HG03064 (cell line): ENCODE data around the gene ILDR2.
A peak's percentile ranks its signal among the peaks of the same experiment; 100 is the strongest.
"Not testable (repeated sequence)": the region's sequence is repeated elsewhere in the genome, so short reads cannot be mapped to it uniquely, and the experiment has no call there.

Experiments
- ATAC-seq: cut with Tn5 transposase; IDR thresholded peaks from one replicate; pipeline ENCODE4 v1.9.1; 2021; ENCODE audit warnings: low read depth; ENCODE audit not compliant: unreplicated experiment

ILDR2 gene

GRCh38 chr1:166900987-166901386, 74.4 kb downstream of the ILDR2 start:
- no peak for ATAC-seq

GRCh38 chr1:166899769-166900168, 75.6 kb downstream of the ILDR2 start:
- no peak for ATAC-seq

DNA sequence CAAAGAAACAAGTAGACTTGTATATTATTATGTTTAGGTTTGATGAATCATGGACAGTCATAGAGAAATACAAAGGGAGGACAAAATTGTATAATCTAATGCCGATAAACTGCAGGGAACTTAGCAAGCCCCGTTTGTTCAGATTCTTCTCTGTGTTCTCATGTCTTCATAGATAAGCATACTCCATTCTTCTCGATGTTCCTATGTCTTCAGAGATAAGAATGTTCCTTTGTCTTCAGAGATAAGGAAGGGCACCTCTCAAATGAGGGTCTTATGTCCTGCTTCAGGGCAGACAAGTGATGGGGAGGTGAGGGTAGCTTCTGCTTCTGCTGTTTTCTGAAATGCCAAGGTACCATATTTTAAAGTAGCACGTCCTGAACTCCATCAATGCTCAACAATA, 79.6 kb downstream of the ILDR2 start:
- no peak for ATAC-seq

DNA sequence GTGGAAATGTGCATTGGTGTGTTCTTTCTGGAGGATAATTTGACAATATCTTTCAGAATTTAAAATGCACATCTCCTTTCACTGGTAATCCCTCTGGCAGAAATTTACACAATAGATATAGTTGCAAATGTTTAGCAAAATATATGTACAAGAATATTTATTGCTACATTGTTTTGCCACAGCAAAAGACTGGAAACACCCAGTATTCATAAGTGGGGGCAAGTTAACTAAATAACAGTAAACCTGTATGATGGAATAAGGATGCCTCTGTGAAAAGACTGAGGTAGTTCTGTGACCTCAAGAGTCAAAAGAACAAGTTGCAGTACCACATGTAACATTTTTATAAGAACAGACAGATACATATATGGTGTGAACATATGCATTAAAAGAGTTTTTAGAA, 85.6 kb downstream of the ILDR2 start:
- no peak for ATAC-seq

- ATAC-seq, result no peak
These were observed 86.8 kb downstream of the ILDR2 start for GRCh38 chr1:166888373-166889111.

- ATAC-seq, result no peak
These were observed 90.4 kb downstream of the ILDR2 start for GRCh38 chr1:166884971-166885370.

DNA sequence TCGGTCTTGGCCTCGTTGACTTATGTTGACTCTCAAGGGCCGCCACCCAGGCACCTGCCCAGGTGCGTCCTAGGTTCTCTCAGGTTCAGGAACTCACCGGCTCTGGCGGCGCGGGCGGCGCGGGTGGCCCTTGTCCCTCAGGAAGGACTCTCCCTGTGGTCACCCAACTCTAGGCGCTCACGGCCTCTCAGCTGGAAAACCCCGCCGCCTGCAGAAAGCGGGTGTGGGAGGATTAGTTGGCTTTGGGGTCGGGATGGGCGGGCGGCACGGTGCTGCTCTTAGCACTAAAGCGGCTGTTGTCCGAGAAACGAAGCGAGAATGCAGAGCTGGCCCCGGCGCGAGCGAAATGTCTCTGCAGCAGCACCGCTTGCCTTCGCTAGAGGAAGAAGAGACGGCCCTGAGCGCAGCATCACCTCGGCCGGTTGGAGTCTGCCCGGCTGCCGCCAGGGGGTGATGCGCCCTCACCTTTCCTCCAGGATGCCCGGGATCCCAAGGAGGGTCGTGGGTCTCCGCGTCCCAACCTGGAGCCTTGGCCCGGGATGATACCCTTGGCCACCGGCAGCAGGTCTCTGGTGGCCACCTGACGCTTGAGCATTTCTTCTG, 91.2 kb downstream of the ILDR2 start:
- no peak for ATAC-seq

DNA sequence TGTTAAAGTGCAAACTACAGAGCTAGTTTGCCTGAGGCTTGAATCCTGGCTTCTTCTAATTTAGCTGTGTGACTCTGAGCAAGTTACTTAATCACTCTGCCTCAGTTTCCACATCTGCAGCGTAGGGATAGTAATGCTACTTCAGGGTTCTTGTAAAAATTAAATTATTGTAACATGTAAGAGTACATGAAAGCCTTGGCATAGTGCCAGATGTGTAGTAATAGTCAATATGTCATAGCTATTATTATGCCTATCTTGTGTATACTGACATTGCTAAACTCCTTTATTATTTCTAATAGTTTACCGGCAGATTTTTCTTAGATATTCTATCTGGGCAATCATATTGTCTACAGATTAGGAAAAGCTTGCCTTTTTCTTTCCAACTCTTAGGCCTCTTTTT, 92.4 kb downstream of the ILDR2 start:
- ATAC-seq, result no peak

DNA sequence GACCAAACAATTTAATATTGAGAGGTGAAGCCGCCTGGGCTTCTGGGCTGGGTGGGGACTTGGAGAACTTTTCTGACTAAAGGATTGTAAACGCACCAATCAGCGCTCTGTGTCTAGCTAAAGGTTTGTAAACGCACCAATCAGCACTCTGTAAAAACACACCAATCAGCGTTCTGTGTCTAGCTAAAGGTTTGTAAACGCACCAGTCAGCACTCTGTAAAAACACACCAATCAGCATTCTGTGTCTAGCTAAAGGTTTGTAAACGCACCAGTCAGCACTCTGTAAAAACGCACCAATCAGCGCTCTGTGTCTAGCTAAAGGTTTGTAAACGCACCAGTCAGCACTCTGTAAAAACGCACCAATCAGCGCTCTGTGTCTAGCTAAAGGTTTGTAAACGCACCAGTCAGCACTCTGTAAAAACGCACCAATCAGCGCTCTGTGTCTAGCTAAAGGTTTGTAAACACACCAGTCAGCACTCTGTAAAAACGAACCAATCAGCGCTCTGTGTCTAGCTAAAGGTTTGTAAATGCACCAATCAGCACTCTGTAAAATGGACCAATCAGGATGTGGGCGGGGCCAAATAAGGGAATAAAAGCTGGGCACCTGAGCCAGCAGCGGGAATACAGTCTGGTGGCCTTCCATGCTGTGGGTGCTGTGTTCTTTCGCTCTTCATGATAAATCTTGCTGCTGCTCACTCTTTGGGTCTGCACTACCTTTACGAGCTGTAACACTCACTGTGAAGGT, 97.0 kb downstream of the ILDR2 start:
- not testable (repeated sequence) for ATAC-seq

DNA sequence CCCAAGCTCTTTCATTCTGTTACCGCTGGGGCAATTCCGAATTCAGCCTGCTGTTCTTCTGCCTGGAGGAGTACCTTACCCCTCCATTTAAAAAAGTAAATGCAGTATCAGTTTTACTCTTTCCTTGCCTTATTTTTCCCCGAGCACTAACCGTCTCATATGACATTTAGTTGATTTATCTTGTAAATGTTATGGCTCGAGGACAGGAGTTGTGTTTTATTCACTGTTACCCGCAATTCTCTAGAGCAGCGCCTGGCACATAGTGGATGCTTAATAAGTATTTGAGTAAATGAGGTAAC, 98.9 kb downstream of the ILDR2 start:
- peak; percentile 4 for ATAC-seq

DNA sequence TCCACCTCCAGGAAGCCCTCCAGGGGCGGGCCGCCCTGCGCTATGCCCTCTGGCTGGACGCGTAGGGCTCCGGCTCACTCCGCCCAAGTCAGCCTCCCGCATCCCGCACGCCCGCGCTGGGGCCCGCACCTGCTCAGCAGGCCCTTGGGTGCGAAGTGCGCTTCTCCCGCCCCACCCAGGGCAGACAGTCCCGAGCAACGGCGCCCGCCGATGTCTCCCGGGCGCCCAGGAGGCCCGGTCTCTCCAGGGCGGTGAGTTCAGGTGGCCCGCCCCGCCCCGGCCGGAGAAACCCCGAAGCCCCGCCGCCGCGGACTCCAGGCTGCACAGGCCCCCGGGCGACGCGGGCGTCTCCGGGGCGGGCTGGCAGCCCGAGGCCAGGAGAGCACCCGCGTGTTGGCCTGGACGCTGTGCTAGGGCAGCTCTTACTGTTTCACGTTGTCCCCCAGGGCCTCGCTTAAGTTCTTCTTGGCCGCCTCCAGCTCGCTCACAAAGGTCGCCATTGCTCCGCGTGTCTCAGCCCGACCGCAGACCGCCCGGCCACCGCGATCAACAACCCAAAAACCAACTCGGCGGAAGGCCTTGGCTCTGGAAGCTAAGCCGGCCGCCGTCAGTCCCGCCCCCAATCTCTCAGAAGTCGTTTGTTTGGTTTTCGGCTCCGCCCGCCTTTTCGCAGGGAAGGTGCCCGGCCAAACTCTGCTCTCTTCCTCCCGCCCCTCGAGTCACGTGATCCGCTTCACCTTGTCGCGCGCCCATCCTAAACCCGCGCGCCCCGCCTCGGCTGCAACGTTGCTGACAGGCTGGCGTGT, 99.4 kb downstream of the ILDR2 start, which contains the start of gene TADA1:
TADA1 (minus strand) TSS at position 531 of the 806 bp plus-strand sequence; CDS start at position 500, 31 bp downstream.
- peak; percentile 92 for ATAC-seq

DNA sequence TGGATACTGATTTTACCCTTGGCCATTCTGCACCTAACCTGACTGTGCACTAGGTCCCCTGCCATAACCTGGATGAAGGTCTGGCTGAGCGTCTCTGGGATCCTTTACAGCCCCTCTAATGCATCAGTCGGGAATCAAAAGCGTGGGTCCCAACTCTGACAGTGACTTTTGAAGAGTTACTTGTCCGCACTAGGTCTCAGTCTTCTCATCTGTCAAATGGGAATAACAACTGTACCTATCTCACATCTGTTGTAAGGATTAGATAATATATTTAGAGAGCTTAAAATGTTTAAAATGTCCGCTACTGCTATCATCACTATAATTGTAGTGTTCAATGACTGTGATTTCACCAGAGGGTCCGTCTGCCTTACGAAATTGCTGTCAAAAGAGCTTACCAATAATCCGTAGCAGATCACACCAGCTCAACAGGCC, 100.0 kb downstream of the ILDR2 start:
- no peak for ATAC-seq

- ATAC-seq, result no peak
These were observed 100.9 kb downstream of the ILDR2 start for GRCh38 chr1:166874464-166874863.

- no peak for ATAC-seq
These were observed 104.8 kb downstream of the ILDR2 start for GRCh38 chr1:166870584-166870983.

DNA sequence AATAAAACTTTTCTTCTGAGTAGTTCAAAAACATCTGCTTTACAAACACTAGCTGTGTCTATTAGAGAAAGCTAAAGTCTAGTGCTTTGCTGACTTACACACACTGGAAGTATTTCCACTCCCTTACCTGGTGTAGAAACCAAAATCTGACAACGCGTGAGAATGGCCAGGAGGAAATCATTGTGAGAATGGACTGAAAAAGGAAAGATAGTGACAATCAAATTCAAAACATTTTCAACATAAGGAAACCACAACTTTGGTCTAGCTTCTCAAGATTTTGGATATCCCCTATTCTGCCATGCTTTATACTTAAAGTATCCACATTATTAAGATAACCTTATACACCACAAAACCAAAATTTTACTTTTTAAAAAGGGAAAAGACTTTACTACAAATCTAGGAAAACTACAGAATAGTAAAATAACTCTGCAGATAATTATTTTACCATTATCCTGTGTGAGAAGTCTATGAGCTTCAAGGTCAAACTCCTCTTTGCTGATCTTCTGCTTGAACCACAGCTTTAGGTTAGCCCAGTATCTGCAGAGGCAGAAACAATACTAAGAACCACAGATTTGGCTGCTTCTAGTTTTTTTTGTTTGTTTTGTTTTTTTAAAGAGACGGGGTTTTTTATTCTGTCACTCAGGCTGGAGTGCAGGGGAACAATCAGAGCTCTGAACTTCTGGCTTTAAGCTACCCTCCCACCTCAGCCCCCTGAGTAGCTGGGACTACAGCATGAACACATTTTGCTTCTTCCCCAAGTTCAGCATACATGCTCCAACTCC, 105.8 kb downstream of the ILDR2 start:
- ATAC-seq, result no peak

DNA sequence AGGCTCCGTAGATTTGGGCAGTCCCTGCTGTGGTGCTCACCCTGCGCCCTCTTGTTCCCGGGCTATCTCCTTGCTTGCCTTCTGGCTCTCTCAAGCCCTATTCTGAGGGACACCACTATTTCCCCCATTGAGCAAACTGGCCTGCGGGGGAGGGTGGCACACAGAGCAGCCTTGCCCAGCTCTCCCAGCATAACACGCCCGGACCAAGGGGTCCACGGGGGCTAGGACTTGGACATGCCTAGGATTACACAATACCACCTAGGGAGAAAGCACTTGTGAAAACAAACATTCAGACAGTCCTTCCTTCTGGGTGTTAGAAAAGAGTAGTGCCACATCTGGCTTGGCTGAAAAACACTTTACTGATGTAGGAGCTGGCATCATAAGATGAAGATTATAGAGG, 106.7 kb downstream of the ILDR2 start:
- ATAC-seq, result no peak

DNA sequence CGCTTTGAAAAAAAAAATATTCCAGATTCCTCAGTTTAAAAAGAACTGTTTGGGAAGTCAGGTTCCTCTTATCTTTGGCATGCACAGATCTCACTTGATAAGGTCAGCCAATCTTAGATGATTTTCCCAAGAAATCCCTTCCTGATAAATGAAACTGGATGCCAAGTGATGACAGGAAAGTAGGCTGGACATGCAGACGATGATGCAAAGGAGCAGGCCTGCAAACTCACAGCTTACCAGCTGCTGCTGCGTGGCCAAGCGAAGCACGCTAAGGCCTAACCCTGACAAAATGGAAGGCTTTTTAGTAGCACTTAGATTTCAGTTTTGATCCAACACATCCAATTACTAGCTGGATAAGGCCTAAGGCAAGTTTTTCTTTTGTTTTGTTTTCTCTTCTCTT, 109.4 kb downstream of the ILDR2 start:
- ATAC-seq, result no peak

GRCh38 chr1:166859597-166859996, 115.7 kb downstream of the ILDR2 start:
- ATAC-seq, result no peak

DNA sequence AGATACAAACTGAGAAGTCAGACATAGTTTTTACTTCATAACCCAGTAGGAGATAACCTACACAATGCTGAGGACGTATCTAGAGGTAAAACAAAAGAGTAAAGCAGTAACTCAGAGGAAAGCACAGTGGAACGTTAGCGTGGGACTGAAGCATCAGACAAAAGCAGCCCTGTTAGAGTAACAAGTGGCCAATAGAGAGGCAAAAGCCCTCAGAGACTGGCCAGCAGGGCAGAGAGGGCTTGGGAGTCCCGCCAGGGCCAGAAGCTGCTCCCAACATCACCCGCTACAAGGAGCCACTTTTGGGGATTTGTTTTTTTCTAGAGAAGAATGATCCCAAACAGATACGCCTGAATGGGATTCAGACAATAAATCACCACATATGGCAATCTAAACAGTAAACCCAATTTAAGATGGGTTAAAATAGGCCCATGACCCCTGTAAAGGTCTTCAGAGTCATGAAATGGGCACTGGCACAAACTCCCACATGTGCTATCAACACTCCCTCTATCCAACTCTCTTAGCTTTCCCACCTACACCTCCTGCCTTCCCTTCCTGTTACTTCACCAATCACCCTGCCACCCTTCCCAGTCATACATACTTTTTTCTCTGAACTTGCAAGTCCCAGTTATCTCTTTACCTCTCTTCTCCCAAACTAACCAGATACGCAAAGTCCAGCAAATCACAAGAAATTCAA, 116.5 kb downstream of the ILDR2 start:
- no peak for ATAC-seq
